H9 (cell line): ENCODE results near the gene ATP5IF1. TPM values are rescaled to one million over a fixed set of nuclear protein-coding genes. Genes with fewer than 3 reads are reported as not detected.

Experiments
- DNase-seq: peaks from one replicate; pipeline ENCODE4 v3.0.0-alpha.2; 2017
- H2AFZ ChIP-seq: one replicate; pipeline ENCODE4 v1.6.1; 2013; ENCODE audit warnings: mild to moderate bottlenecking, low read length, control low read depth, moderate library complexity
- H2AK5ac ChIP-seq: 2 replicates; pipeline ENCODE4 v1.6.1; 2013; ENCODE audit warnings: low read length, control low read depth, mixed read lengths; ENCODE audit not compliant: insufficient read length
- H2BK120ac ChIP-seq: one replicate; pipeline ENCODE4 v1.6.1; 2013; ENCODE audit warnings: low read depth, mild to moderate bottlenecking, low read length, control low read depth, inconsistent platforms; ENCODE audit not compliant: poor library complexity, severe bottlenecking
- H2BK12ac ChIP-seq: 2 replicates; pipeline ENCODE4 v1.6.1; 2013; ENCODE audit warnings: low read length, control low read depth, mixed read lengths, low read depth; ENCODE audit not compliant: insufficient read length
- H2BK15ac ChIP-seq: 2 replicates; pipeline ENCODE4 v1.6.1; 2013; ENCODE audit warnings: low read depth, low read length, control low read depth
- H2BK20ac ChIP-seq: one replicate; pipeline ENCODE4 v1.6.1; 2013; ENCODE audit warnings: low read depth, mild to moderate bottlenecking, low read length, control low read depth, inconsistent platforms; ENCODE audit not compliant: poor library complexity, severe bottlenecking
- H2BK5ac ChIP-seq: 2 replicates; pipeline ENCODE4 v1.6.1; 2013; ENCODE audit warnings: low read length, control low read depth, mixed read lengths; ENCODE audit not compliant: insufficient read length
- H3K14ac ChIP-seq: 2 replicates; pipeline ENCODE4 v1.6.1; 2013; ENCODE audit warnings: low read length, control low read depth; ENCODE audit not compliant: insufficient read depth
- H3K18ac ChIP-seq: 2 replicates; pipeline ENCODE4 v1.6.1; 2013; ENCODE audit warnings: low read depth, mild to moderate bottlenecking, mixed read lengths, low read length, control low read depth; ENCODE audit not compliant: insufficient read length
- H3K23ac ChIP-seq: 2 replicates; pipeline ENCODE4 v1.6.1; 2013; ENCODE audit warnings: low read length, control low read depth, mixed read lengths, low read depth; ENCODE audit not compliant: insufficient read length
- H3K23me2 ChIP-seq: 2 replicates; pipeline ENCODE4 v1.6.1; 2013; ENCODE audit warnings: low read depth, mild to moderate bottlenecking, mixed read lengths, low read length, control low read depth; ENCODE audit not compliant: insufficient read length, poor library complexity, severe bottlenecking
- H3K27ac ChIP-seq: 2 replicates; pipeline ENCODE4 v1.5.1; 2013; ENCODE audit warnings: low read length, control low read depth, mixed read lengths, low read depth; ENCODE audit not compliant: insufficient read length
- H3K27me3 ChIP-seq: 2 replicates; pipeline ENCODE4 v1.6.1; 2013; ENCODE audit warnings: low read length, control low read depth, inconsistent platforms; ENCODE audit not compliant: insufficient read depth
- H3K4ac ChIP-seq: 2 replicates; pipeline ENCODE4 v1.6.1; 2013; ENCODE audit warnings: low read depth, mild to moderate bottlenecking, control low read depth, inconsistent platforms, low read length, moderate library complexity
- H3K4me1 ChIP-seq: 2 replicates; pipeline ENCODE4 v1.6.1; 2013; ENCODE audit warnings: low read length, control low read depth, inconsistent platforms; ENCODE audit not compliant: insufficient read depth
- H3K4me2 ChIP-seq: 2 replicates; pipeline ENCODE4 v1.6.1; 2013; ENCODE audit warnings: low read length, control low read depth, mixed read lengths; ENCODE audit not compliant: insufficient read length, insufficient read depth
- H3K56ac ChIP-seq: 2 replicates; pipeline ENCODE4 v1.6.1; 2013; ENCODE audit warnings: low read depth, mild to moderate bottlenecking, mixed read lengths, low read length, control low read depth; ENCODE audit not compliant: insufficient read length
- H3K79me1 ChIP-seq: 2 replicates; pipeline ENCODE4 v1.6.1; 2013; ENCODE audit warnings: low read depth, mild to moderate bottlenecking, moderate library complexity, low read length, control low read depth, inconsistent platforms; ENCODE audit not compliant: insufficient read depth, poor library complexity, severe bottlenecking
- H3K79me2 ChIP-seq: 2 replicates; pipeline ENCODE4 v1.6.1; 2013; ENCODE audit warnings: low read length, control low read depth, inconsistent platforms; ENCODE audit not compliant: insufficient read depth
- H3K9ac ChIP-seq: 2 replicates; pipeline ENCODE4 v1.6.1; 2013; ENCODE audit warnings: low read length, control low read depth, mixed read lengths; ENCODE audit not compliant: insufficient read length; ENCODE audit errors: extremely low read depth
- H3K9me3 ChIP-seq: one replicate; pipeline ENCODE4 v1.6.1; 2013; ENCODE audit warnings: low read depth, low read length, inconsistent platforms; ENCODE audit not compliant: control insufficient read depth
- H3T11ph ChIP-seq: one replicate; pipeline ENCODE4 v1.6.1; 2013; ENCODE audit warnings: mild to moderate bottlenecking, low read length, control low read depth, inconsistent platforms
- H4K20me1 ChIP-seq: one replicate; pipeline ENCODE4 v1.6.1; 2013; ENCODE audit not compliant: control insufficient read depth, insufficient read length, insufficient read depth
- H4K5ac ChIP-seq: 2 replicates; pipeline ENCODE4 v1.6.1; 2013; ENCODE audit warnings: low read depth, mild to moderate bottlenecking, mixed read lengths, low read length, control low read depth; ENCODE audit not compliant: insufficient read length
- H4K8ac ChIP-seq: replicated peaks from 2 replicates; pipeline ENCODE4 v1.6.1; 2013; ENCODE audit warnings: low read length, control low read depth, mixed read lengths, low read depth; ENCODE audit not compliant: insufficient read length
- H4K91ac ChIP-seq: 2 replicates; pipeline ENCODE4 v1.6.1; 2013; ENCODE audit warnings: low read depth, mild to moderate bottlenecking, moderate library complexity, mixed read lengths, low read length, control low read depth; ENCODE audit not compliant: insufficient read length
- H3K27ac Mint-ChIP-seq, 3 experiments: 2 replicates in 2 of 3; 3 replicates in 1 of 3; pipeline ENCODE4 v1.8.0; 2020 to 2021; ENCODE audit warnings: mixed read lengths in 3 of 3, mild to moderate bottlenecking in 1 of 3, moderate library complexity in 1 of 3
- H3K27me3 Mint-ChIP-seq: 2 replicates; pipeline ENCODE4 v1.8.0; 2021; ENCODE audit warnings: low read depth, mild to moderate bottlenecking, moderate library complexity, mixed read lengths
- H3K36me3 Mint-ChIP-seq, 3 experiments: 2 replicates in 2 of 3; 3 replicates in 1 of 3; pipeline ENCODE4 v1.8.0; 2020 to 2021; ENCODE audit warnings: low read depth in 3 of 3, mixed read lengths in 3 of 3; ENCODE audit not compliant: insufficient read depth in 1 of 3
- H3K4me1 Mint-ChIP-seq, 2 experiments: 2 replicates each; pipeline ENCODE4 v1.8.0; 2020; ENCODE audit warnings: mixed read lengths in 2 of 2
- H3K4me3 Mint-ChIP-seq, 2 experiments: 2 replicates in 1 of 2; 3 replicates in 1 of 2; pipeline ENCODE4 v1.8.0; 2020 to 2021; ENCODE audit warnings: mild to moderate bottlenecking in 2 of 2, mixed read lengths in 2 of 2, moderate library complexity in 1 of 2
- H3K9me3 Mint-ChIP-seq, 2 experiments: 2 replicates in 1 of 2; 3 replicates in 1 of 2; pipeline ENCODE4 v1.8.0; 2020; ENCODE audit warnings: mild to moderate bottlenecking in 2 of 2, mixed read lengths in 2 of 2, moderate library complexity in 1 of 2
- WGBS: extraction: QIAGEN DNeasy Blood & Tissue Kit; methylation state at CpG from one replicate; pipeline ENCODE4 v1.1.7; 2013; ENCODE audit warnings: missing lambda C conversion rate, low lambda C conversion rate, mixed read lengths; ENCODE audit not compliant: insufficient read length; ENCODE audit errors: extremely low coverage; 5-methylcytosine and 5-hydroxymethylcytosine counted together
- total RNA-seq: library from RNA; stranded (reverse); gene quantifications from 2 replicates; pipeline ENCODE4 v1.2.1, GENCODE V29; 2021
- TF ChIP-seq, protein P1 (sequence below): fragments of 200-600 bp; sonication (generic); conservative IDR thresholded peaks from 3 replicates; pipeline ENCODE4 v1.8.0; 2021; ENCODE audit warnings: antibody characterized with exemption, mild to moderate bottlenecking

The ATP5IF1 gene
- total RNA-seq, 1 experiment from 2014 or later, result 257 TPM

GRCh38 chr1:28248273-28249012 lies 12.5 kb downstream of the ATP5IF1 start:
- TF ChIP-seq, protein P1, sequence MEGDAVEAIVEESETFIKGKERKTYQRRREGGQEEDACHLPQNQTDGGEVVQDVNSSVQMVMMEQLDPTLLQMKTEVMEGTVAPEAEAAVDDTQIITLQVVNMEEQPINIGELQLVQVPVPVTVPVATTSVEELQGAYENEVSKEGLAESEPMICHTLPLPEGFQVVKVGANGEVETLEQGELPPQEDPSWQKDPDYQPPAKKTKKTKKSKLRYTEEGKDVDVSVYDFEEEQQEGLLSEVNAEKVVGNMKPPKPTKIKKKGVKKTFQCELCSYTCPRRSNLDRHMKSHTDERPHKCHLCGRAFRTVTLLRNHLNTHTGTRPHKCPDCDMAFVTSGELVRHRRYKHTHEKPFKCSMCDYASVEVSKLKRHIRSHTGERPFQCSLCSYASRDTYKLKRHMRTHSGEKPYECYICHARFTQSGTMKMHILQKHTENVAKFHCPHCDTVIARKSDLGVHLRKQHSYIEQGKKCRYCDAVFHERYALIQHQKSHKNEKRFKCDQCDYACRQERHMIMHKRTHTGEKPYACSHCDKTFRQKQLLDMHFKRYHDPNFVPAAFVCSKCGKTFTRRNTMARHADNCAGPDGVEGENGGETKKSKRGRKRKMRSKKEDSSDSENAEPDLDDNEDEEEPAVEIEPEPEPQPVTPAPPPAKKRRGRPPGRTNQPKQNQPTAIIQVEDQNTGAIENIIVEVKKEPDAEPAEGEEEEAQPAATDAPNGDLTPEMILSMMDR, result peak; percentile 96
- H3K4me3 Mint-ChIP-seq, result peak overlapping the region in 1 of 2 experiments; percentile 93; a peak in 4 of 5 replicates

More at GRCh38 chr1:28248273-28249012, 12.5 kb downstream of the ATP5IF1 start:
- no CpG with 5 or more reads among the region's 12 CpGs for WGBS
- H3K14ac ChIP-seq, result no peak overlapping the region
- no peaks in the 10 kb centered on the region for H3K4me1 ChIP-seq
- H3K79me1 ChIP-seq, result no peaks in the 10 kb centered on the region
- H2BK12ac ChIP-seq, result peak overlapping the region; percentile 22
- no peak overlapping the region for H4K5ac ChIP-seq
- no peaks in the 10 kb centered on the region for H3K9me3 Mint-ChIP-seq
- H3K9me3 ChIP-seq, result no peaks in the 10 kb centered on the region
- H3K4ac ChIP-seq, result no peak overlapping the region
- H2AK5ac ChIP-seq, result no peak overlapping the region
- H3K27me3 ChIP-seq, result no peaks in the 10 kb centered on the region
- H3K27ac Mint-ChIP-seq, result peak overlapping the region; percentile 45 to 93 (median 85); a peak in 6 of 7 replicates
- peak overlapping the region; percentile 92 for H2AFZ ChIP-seq
- H3K4me2 ChIP-seq, result peak overlapping the region; percentile 20
- no peak overlapping the region for H3K9ac ChIP-seq
- peak overlapping the region; percentile 94 for H2BK20ac ChIP-seq
- H3K56ac ChIP-seq, result no peak overlapping the region
- H4K91ac ChIP-seq, result no peak overlapping the region
- no peak overlapping the region for H2BK120ac ChIP-seq
- no peak overlapping the region for H3K23ac ChIP-seq
- H2BK15ac ChIP-seq, result no peak overlapping the region
- no peaks in the 10 kb centered on the region for H4K20me1 ChIP-seq
- H3K36me3 Mint-ChIP-seq, result no peaks in the 10 kb centered on the region
- no peak overlapping the region for H2BK5ac ChIP-seq
- H3K27ac ChIP-seq, result peak overlapping the region; percentile 4
- H3K27me3 Mint-ChIP-seq, result no peaks in the 10 kb centered on the region
- H3K4me1 Mint-ChIP-seq, result peaks cover 31 to 33% of the 10 kb centered on the region in 2 experiments
- no peak overlapping the region for H3T11ph ChIP-seq
- no peaks in the 10 kb centered on the region for H3K79me2 ChIP-seq
- no peak overlapping the region for H4K8ac ChIP-seq
- DNase-seq, result peak; percentile 79
- no peak overlapping the region for H3K18ac ChIP-seq
- peaks cover 8% of the 10 kb centered on the region for H3K23me2 ChIP-seq
